ENCODE measurements around the gene IFRD1. TPM values are rescaled to one million over a fixed set of nuclear protein-coding genes. Genes with fewer than 3 reads are reported as not detected.

IFRD1 gene
- total RNA-seq, 2 experiments from 2014 or later: 198 to 205 TPM

DNA sequence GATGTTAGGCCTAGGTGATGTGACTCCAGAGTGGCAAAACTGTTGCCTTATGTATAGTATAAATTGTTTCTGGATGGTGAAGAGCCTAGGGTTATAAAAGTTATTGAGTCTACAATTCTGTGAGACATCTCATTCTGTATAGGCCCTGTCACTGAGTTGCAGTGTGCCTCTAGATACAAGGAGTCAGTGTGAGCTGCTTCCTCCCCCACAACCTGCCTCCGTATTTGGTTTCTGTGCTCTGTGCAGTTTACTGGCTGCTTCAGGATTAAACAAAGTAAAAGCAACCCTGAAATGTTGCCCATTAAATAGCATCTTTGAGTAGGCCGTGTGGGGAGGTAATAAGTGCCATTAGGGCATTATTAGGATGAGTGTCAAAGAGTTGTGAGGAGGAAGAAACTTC lies 1.9 kb upstream of the IFRD1 start:
- peak overlapping the region; percentile 100 for H3K4me3 Mint-ChIP-seq
- H3K4me1 Mint-ChIP-seq (ENCODE audit: low read depth): peaks cover 44% of the 10 kb centered on the region
- H3K27me3 Mint-ChIP-seq: no peaks in the 10 kb centered on the region
- ATAC-seq (ENCODE audit: poor library complexity) (no peak), DNase-seq (no peak)
- Histone ChIP-seq H3K27ac (ENCODE audit: low read depth in 1 of 2, low read length in 2 of 2) (no peak overlapping the region), H3K36me3 (ENCODE audit: insufficient read depth, low read length) (no peaks in the 10 kb centered on the region), H3K4me1 (ENCODE audit: insufficient read depth, low read length) (peaks cover 25% of the 10 kb centered on the region), H3K27me3 (ENCODE audit: control insufficient read depth in 1 of 2, insufficient read depth in 2 of 2, low read length in 2 of 2) (no peaks in the 10 kb centered on the region), H3K4me3 (ENCODE audit: low read length) (no peak overlapping the region), H3K9me3 (ENCODE audit: control insufficient read depth in 1 of 2, insufficient read depth in 1 of 2, low read length in 2 of 2) (no peaks in the 10 kb centered on the region)
- ChIA-PET CTCF (no interaction called here), POLR2A (interaction anchor here (3.3 kb wide), 1 partner anchor 242 kb away, joined by 35 read pairs; the partner anchor contains the start of genes DOCK4 and ZNF277)
- peaks cover 24% of the 10 kb centered on the region for H3K36me3 Mint-ChIP-seq (ENCODE audit: low read depth)
- peak overlapping the region; percentile 99 for H3K27ac Mint-ChIP-seq
- TF ChIP-seq, protein P1, sequence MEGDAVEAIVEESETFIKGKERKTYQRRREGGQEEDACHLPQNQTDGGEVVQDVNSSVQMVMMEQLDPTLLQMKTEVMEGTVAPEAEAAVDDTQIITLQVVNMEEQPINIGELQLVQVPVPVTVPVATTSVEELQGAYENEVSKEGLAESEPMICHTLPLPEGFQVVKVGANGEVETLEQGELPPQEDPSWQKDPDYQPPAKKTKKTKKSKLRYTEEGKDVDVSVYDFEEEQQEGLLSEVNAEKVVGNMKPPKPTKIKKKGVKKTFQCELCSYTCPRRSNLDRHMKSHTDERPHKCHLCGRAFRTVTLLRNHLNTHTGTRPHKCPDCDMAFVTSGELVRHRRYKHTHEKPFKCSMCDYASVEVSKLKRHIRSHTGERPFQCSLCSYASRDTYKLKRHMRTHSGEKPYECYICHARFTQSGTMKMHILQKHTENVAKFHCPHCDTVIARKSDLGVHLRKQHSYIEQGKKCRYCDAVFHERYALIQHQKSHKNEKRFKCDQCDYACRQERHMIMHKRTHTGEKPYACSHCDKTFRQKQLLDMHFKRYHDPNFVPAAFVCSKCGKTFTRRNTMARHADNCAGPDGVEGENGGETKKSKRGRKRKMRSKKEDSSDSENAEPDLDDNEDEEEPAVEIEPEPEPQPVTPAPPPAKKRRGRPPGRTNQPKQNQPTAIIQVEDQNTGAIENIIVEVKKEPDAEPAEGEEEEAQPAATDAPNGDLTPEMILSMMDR (IDR thresholded peaks at IDR 0.05): no peak
- intact Hi-C loops (cut with DNase I, micrococcal nuclease): loop anchor here in 1 of 2 experiments (5.0 kb wide), 1 partner anchor 344 kb away; the partner anchor contains the start of gene TMEM168
- no peaks in the 10 kb centered on the region for H3K9me3 Mint-ChIP-seq

DNA sequence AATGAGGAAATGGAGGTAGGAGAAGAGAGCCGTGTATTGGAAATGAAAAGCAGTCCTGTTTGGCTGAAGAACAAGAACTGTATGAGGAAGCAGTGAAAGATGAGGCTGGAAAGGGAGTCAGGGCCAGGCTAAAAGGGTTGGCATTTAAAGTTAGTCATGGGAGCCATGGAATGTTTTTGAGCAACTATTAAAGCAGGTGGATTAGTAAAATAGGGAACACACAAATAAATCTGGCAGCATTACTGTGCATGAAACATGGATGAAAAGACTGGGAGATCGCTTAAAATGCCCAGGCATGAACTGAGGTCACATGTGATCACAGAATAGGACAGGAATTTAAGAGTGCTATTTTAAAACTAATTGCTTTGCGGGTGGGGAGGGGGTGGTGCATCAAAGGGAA lies 1.4 kb upstream of the IFRD1 start:
- no peaks in the 10 kb centered on the region for H3K9me3 ChIP-seq (ENCODE audit: control insufficient read depth in 1 of 2, insufficient read depth in 1 of 2, low read length in 2 of 2)
- Mint-ChIP-seq H3K4me1 (ENCODE audit: low read depth) (peaks cover 46% of the 10 kb centered on the region), H3K27ac (peak overlapping the region; percentile 99), H3K27me3 (no peaks in the 10 kb centered on the region), H3K4me3 (peak overlapping the region; percentile 100), H3K36me3 (ENCODE audit: low read depth) (peaks cover 24% of the 10 kb centered on the region), H3K9me3 (no peaks in the 10 kb centered on the region)
- H3K36me3 ChIP-seq (ENCODE audit: insufficient read depth, low read length): no peaks in the 10 kb centered on the region
- no peak for ATAC-seq (ENCODE audit: poor library complexity)
- H3K4me3 ChIP-seq (ENCODE audit: low read length): no peak overlapping the region
- ChIA-PET POLR2A (interaction anchor here (1.6 to 3.5 kb wide), 4 partner anchors 13 to 243 kb away, joined by 8 to 35 read pairs (median 20); partner anchors contain the start of genes DOCK4 and ZNF277), CTCF (no interaction called here)
- TF ChIP-seq, protein P1 (IDR thresholded peaks at IDR 0.05): no peak
- H3K27me3 ChIP-seq (ENCODE audit: control insufficient read depth in 1 of 2, insufficient read depth in 2 of 2, low read length in 2 of 2): no peaks in the 10 kb centered on the region
- DNase-seq: no peak
- peaks cover 25% of the 10 kb centered on the region for H3K4me1 ChIP-seq (ENCODE audit: insufficient read depth, low read length)
- H3K27ac ChIP-seq (ENCODE audit: low read depth in 1 of 2, low read length in 2 of 2): no peak overlapping the region
- intact Hi-C loops (cut with DNase I, micrococcal nuclease): loop anchor here in 1 of 2 experiments (5.0 kb wide), 1 partner anchor 343 kb away; the partner anchor contains the start of gene TMEM168

DNA sequence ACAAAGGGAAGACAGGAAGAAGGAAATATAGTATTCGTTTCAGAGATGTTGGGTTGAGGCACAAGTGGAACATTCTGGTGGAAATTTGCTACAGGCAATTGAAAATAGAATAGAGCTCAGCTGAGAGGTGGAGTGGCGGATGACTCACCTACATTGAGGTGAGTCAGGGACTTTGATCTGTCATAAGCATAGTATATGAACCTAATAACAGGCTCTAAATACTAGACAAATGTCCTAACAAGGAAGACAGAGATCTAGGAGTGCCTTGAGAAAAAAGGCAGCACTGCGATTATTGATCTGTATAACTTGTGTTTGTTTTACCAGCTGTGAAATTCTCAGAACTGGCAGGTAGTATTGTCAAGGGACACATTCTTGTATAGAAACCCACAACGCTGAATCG lies 907 bp upstream of the IFRD1 start:
- intact Hi-C loops (cut with DNase I, micrococcal nuclease): loop anchor here in 1 of 2 experiments (5.0 kb wide), 1 partner anchor 343 kb away; the partner anchor contains the start of gene TMEM168
- H3K27me3 ChIP-seq (ENCODE audit: control insufficient read depth in 1 of 2, insufficient read depth in 2 of 2, low read length in 2 of 2): no peaks in the 10 kb centered on the region
- ChIA-PET CTCF (no interaction called here), POLR2A (interaction anchor here (1.4 to 3.5 kb wide), 6 partner anchors 12 to 490 kb away, joined by 6 to 35 read pairs (median 20); partner anchors contain the start of genes DOCK4 and ZNF277)
- Mint-ChIP-seq H3K9me3 (no peaks in the 10 kb centered on the region), H3K27ac (peak overlapping the region; percentile 99), H3K4me3 (peak overlapping the region; percentile 100), H3K4me1 (ENCODE audit: low read depth) (peaks cover 47% of the 10 kb centered on the region), H3K27me3 (no peaks in the 10 kb centered on the region), H3K36me3 (ENCODE audit: low read depth) (peaks cover 24% of the 10 kb centered on the region)
- TF ChIP-seq, protein P1 (IDR thresholded peaks at IDR 0.05): no peak
- ATAC-seq (ENCODE audit: poor library complexity) (peak; percentile 18), DNase-seq (peak in 13 of 14 experiments; percentile 13 to 71 (median 43))
- peaks cover 28% of the 10 kb centered on the region for H3K4me1 ChIP-seq (ENCODE audit: insufficient read depth, low read length)
- peak overlapping the region; percentile 91 for H3K4me3 ChIP-seq (ENCODE audit: low read length)
- H3K9me3 ChIP-seq (ENCODE audit: control insufficient read depth in 1 of 2, insufficient read depth in 1 of 2, low read length in 2 of 2): no peaks in the 10 kb centered on the region
- H3K36me3 ChIP-seq (ENCODE audit: insufficient read depth, low read length): no peaks in the 10 kb centered on the region
- peak overlapping the region; percentile 98 to 100 for H3K27ac ChIP-seq (ENCODE audit: low read depth in 1 of 2, low read length in 2 of 2)
